SU-DHL-6 (cell line): ENCODE results near the gene EEF2.

Experiments
- CTCF ChIP-seq: fragments of 200-600 bp; sonication (generic); IDR thresholded peaks from one replicate; pipeline ENCODE4 v1.5.1; 2017; ENCODE audit warnings: antibody characterized with exemption, mild to moderate bottlenecking, low read length, moderate library complexity; ENCODE audit not compliant: insufficient read depth, poor library complexity, severe bottlenecking
- EZH2phosphoT487 ChIP-seq: fragments of 200-600 bp; sonication (generic), shearing (Covaris generic); conservative IDR thresholded peaks from 2 replicates; pipeline ENCODE4 v1.6.1; 2018; ENCODE audit warnings: mild to moderate bottlenecking, antibody characterized with exemption, low read length, moderate library complexity, mixed read lengths

- TF ChIP-seq CTCF: no peak
- no peak for TF ChIP-seq EZH2phosphoT487
Measured at GRCh38 chr19:3980353-3981251, 4.7 kb downstream of the EEF2 start.
